Measurements from ENCODE around the gene ABCC4. TPM values are rescaled to one million over a fixed set of nuclear protein-coding genes. Genes with fewer than 3 reads are reported as not detected.

ABCC4 gene
- polyA plus RNA-seq, 3 donors = 16.5 to 21.8 (median 20.1) TPM

- no peak for DNase-seq
These were observed 245.0 kb downstream of the ABCC4 start for GRCh38 chr13:95056266-95056665.

- DNase-seq = no peak
These were observed 250.2 kb downstream of the ABCC4 start for GRCh38 chr13:95050800-95051615.

GRCh38 chr13:95049772-95050171, 251.5 kb downstream of the ABCC4 start:
- no peak for DNase-seq

- DNase-seq = no peak
These were observed 256.6 kb downstream of the ABCC4 start for GRCh38 chr13:95044452-95045205.

- no peak for DNase-seq
These were observed 261.8 kb downstream of the ABCC4 start for GRCh38 chr13:95039415-95039814.

GRCh38 chr13:95038949-95039348, 262.3 kb downstream of the ABCC4 start:
- no peak for DNase-seq

- DNase-seq = no peak
These were observed 265.7 kb downstream of the ABCC4 start for GRCh38 chr13:95035311-95036109.

GRCh38 chr13:95033890-95034289, 267.4 kb downstream of the ABCC4 start:
- DNase-seq = no peak

- no peak for DNase-seq
These were observed 269.1 kb downstream of the ABCC4 start for GRCh38 chr13:95032121-95032520.

GRCh38 chr13:95030821-95031343, 270.4 kb downstream of the ABCC4 start:
- no peak for DNase-seq

GRCh38 chr13:95027638-95028037, 273.6 kb downstream of the ABCC4 start:
- DNase-seq = no peak

GRCh38 chr13:95025116-95025515, 276.1 kb downstream of the ABCC4 start:
- DNase-seq = no peak

- DNase-seq = peak; percentile 35
These were observed 277.8 kb downstream of the ABCC4 start for GRCh38 chr13:95023405-95023804.

GRCh38 chr13:95020298-95020987, 280.8 kb downstream of the ABCC4 start:
- no peak for DNase-seq

GRCh38 chr13:95019886-95020285, 281.4 kb downstream of the ABCC4 start:
- DNase-seq = no peak

- no peak for DNase-seq
These were observed 293.9 kb downstream of the ABCC4 start for GRCh38 chr13:95007322-95007721.

GRCh38 chr13:95005300-95005699, 296.0 kb downstream of the ABCC4 start:
- no peak for DNase-seq

GRCh38 chr13:95003019-95003813, 298.0 kb downstream of the ABCC4 start:
- DNase-seq = no peak

GRCh38 chr13:95002126-95002525, 299.1 kb downstream of the ABCC4 start:
- DNase-seq = no peak

GRCh38 chr13:94999871-95000270, 301.4 kb downstream of the ABCC4 start:
- no peak for DNase-seq

- no peak for DNase-seq
These were observed 304.1 kb downstream of the ABCC4 start for GRCh38 chr13:94997126-94997525.
